Body of pancreas (tissue), 4 donors: Measurements from ENCODE around the gene ZNF74.

ENCODE experiments used
- CTCF ChIP-seq, 7 experiments: fragments of 450-650 bp in 4 of 7; fragments of 200-600 bp in 3 of 7; sonication (generic) in 3 of 7; IDR thresholded peaks; one replicate each; pipeline ENCODE4 v1.5.1; 2016 to 2019; ENCODE audit warnings: antibody characterized with exemption in 7 of 7
- POLR2A ChIP-seq, 3 donors: fragments of 450-650 bp; IDR thresholded peaks; one replicate each; pipeline ENCODE4 v1.6.1; 2016; ENCODE audit warnings: antibody characterized with exemption in 3 of 3, mild to moderate bottlenecking in 2 of 3

- no peak for TF ChIP-seq CTCF (IDR thresholded peaks at IDR 0.05)
- TF ChIP-seq POLR2A (IDR thresholded peaks at IDR 0.05): no peak
Observed at GRCh38 chr22:20457506-20458240, 63.7 kb downstream of the ZNF74 start.
